ENCODE data around the gene TANGO6.

GRCh38 chr16:68972013-68972412 is 128.7 kb downstream of the TANGO6 start:
- TF ChIP-seq CTCF (IDR thresholded peaks at IDR 0.05) (no peak), EZH2 (IDR thresholded peaks at IDR 0.05) (no peak), EZH2phosphoT487 (IDR thresholded peaks at IDR 0.05) (no peak)
